Measurements from ENCODE around the gene FAM161B. TPM values are rescaled to one million over a fixed set of nuclear protein-coding genes. Genes with fewer than 3 reads are reported as not detected.
"Not testable (repeated sequence)": the region's sequence is repeated elsewhere in the genome, so short reads cannot be mapped to it uniquely, and the experiment has no call there.

FAM161B gene
- total and polyA plus RNA-seq, 10 donors: 1.8 to 4.6 (median 3.0) TPM

DNA sequence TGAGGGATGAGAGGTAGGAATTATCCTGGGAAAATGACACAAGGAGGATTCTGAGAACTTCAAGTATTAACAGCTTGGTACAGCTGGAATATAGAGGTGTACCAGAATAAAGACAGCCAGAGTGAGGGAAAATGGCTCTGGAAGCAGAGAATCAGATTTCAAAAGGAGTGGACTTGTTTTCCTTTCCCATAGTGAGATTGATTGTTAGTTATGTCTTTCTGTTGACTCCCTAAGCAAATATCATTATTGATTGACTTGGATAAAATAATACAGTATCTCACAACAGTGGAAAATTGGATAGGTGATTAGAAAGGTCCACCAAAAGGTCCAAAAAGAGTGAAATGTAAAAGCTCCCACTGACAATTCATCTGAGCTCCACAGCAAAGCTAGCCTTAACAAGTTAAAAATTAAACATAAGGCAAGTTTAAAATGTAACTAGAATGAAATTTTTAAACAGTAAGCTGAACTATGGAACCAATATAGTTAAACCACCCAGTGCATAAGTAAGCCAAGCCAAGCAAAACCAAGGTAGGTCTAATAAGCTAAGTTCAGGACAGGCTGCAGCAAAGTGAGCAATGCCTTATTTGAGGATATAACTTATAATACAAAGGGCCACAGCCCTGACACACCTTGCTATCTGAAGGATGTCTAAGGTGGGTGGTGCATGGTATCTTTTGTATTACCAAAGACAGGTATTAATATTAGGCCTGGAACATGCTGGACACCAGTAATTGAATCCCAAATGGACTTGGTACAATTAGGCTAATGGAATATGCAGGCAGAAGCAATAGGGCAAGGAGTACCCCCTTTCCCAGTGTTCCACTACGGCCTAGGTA lies 47.4 kb upstream of the FAM161B start:
- H3K4me1 ChIP-seq: no peaks in the 10 kb centered on the region
- no peak for DNase-seq
- no peaks in the 10 kb centered on the region for H3K27me3 ChIP-seq (replicated peaks in 1 of 7)
- no peaks in the 10 kb centered on the region for H3K9me3 ChIP-seq
- no peak overlapping the region for H3K27ac ChIP-seq
- peaks cover 0 to 43% (median 4%) of the 10 kb centered on the region in 6 donors for H3K36me3 ChIP-seq
- no peak overlapping the region for H3K4me3 ChIP-seq
- no peak for TF ChIP-seq POLR2AphosphoS5 (IDR thresholded peaks at IDR 0.05)
- no peak for TF ChIP-seq CTCF (IDR thresholded peaks at IDR 0.05 in 8 of 11, conservative IDR thresholded peaks at IDR 0.05 in 3 of 11)
- no peak for TF ChIP-seq POLR2A (IDR thresholded peaks at IDR 0.05)
- WGBS, 5 donors: 94 to 100% (median 100%) methylated on average over 1 of the region's 1 CpG
- intact Hi-C loops (cut with DNase I; ENCODE audit: low total_unique reads): no loop called here

GRCh38 chr14:73996731-73997107 lies 46.8 kb upstream of the FAM161B start:
- Histone ChIP-seq H3K36me3 (peaks cover 0 to 43% (median 4%) of the 10 kb centered on the region in 6 donors), H3K4me1 (no peaks in the 10 kb centered on the region), H3K27ac (no peak overlapping the region), H3K9me3 (no peaks in the 10 kb centered on the region), H3K4me3 (no peak overlapping the region), H3K27me3 (replicated peaks in 1 of 7) (no peaks in the 10 kb centered on the region)
- intact Hi-C loops (cut with DNase I; ENCODE audit: low total_unique reads): no loop called here
- no peak for DNase-seq
- TF ChIP-seq POLR2A (IDR thresholded peaks at IDR 0.05) (no peak), POLR2AphosphoS5 (IDR thresholded peaks at IDR 0.05) (no peak), CTCF (IDR thresholded peaks at IDR 0.05 in 8 of 11, conservative IDR thresholded peaks at IDR 0.05 in 3 of 11) (no peak)
- 76 to 87% (median 78%) methylated on average over 2 of the region's 2 CpGs for WGBS, 5 donors

DNA sequence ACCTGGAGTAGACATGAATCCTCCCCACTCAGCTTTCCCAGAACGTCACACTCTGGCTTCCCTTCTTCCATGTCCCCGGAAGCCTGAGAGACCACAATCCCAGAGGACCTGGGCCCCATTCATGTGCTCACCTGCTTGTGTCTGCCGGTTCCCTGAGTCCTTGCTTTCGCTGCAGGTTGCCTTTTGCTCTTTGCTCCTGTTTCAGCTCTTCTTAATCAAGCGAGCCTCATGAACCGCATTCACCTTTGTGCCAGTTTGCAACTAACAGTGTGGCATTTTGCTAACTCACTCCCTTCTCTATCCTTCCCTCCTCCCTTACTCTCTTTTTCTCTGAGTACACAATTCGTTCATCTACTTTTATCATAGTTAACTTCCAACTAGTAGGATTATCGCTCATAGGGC lies 46.1 kb upstream of the FAM161B start:
- no peaks in the 10 kb centered on the region for H3K9me3 ChIP-seq
- H3K4me3 ChIP-seq: no peak overlapping the region
- no peak for DNase-seq
- peaks cover 0 to 39% (median 4%) of the 10 kb centered on the region in 6 donors for H3K36me3 ChIP-seq
- H3K27me3 ChIP-seq (replicated peaks in 1 of 7): no peaks in the 10 kb centered on the region
- TF ChIP-seq POLR2A (IDR thresholded peaks at IDR 0.05) (no peak), CTCF (IDR thresholded peaks at IDR 0.05 in 8 of 11, conservative IDR thresholded peaks at IDR 0.05 in 3 of 11) (no peak), POLR2AphosphoS5 (IDR thresholded peaks at IDR 0.05) (no peak)
- no peaks in the 10 kb centered on the region for H3K4me1 ChIP-seq
- H3K27ac ChIP-seq: no peak overlapping the region
- WGBS, 5 donors: 93 to 98% (median 96%) methylated on average over 8 of the region's 8 CpGs
- intact Hi-C loops (cut with DNase I; ENCODE audit: low total_unique reads): no loop called here

DNA sequence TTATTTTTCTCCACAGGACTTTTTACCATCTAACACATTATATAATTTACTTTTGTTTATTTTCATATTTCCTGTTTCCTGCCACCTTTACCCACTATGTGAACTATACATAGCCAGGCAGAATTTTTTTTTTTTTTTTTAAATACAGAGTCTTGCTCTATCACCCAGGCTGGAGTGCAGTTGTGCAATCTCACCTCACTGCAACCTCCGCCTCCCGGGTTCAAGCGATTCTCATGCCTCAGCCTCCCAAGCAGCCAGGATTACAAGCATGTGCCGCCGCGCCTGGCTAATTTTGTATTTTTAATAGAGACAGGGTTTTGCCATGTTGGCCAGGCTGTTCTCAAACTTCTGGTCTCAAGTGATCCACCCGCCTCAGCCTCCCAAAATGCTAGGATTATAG lies 45.0 kb upstream of the FAM161B start:
- DNase-seq; H3K4me1 ChIP-seq; H3K9me3 ChIP-seq; H3K27ac ChIP-seq; H3K27me3 ChIP-seq (replicated peaks in 1 of 7); intact Hi-C loops (cut with DNase I; ENCODE audit: low total_unique reads); H3K4me3 ChIP-seq: not testable (repeated sequence)
- H3K36me3 ChIP-seq: peaks cover 0 to 32% (median 4%) of the 10 kb centered on the region in 6 donors
- WGBS, 5 donors: 87 to 95% (median 91%) methylated on average over 7 of the region's 7 CpGs
